Measurements from ENCODE around the gene PPM1B.

- TF ChIP-seq EZH2 (IDR thresholded peaks at IDR 0.05; ENCODE audit: insufficient read depth, poor library complexity, severe bottlenecking) (no peak), EZH2phosphoT487 (IDR thresholded peaks at IDR 0.05; ENCODE audit: insufficient read depth, low read depth) (no peak)
Observed at GRCh38 chr2:44143701-44144100, 25.0 kb upstream of the PPM1B start.

All from GM23248 (cell line).